ENCODE results near the gene SPATC1L. TPM values are rescaled to one million over a fixed set of nuclear protein-coding genes. Genes with fewer than 3 reads are reported as not detected.

Gene SPATC1L
- polyA plus RNA-seq, 1 experiment: 8.4 TPM

- Histone ChIP-seq H3K27me3 (ENCODE audit: control insufficient read depth, insufficient read depth, low read length) (no peaks in the 10 kb centered on the region), H3K4me3 (ENCODE audit: low read depth, low read length) (no peak overlapping the region), H3K36me3 (ENCODE audit: control insufficient read depth, insufficient read depth, low read length) (no peaks in the 10 kb centered on the region; the same call in 1 of the 2 replicates)
- TF ChIP-seq CTCF (IDR thresholded peaks at IDR 0.05; ENCODE audit: insufficient read depth, low read depth, low read length): no peak
- ChIA-PET CTCF (interaction anchor here (1.5 kb wide), 1 partner anchor 14 kb away, joined by 10 read pairs; no protein-coding TSS in a partner anchor), POLR2A (no interaction called here)
- DNase-seq (ENCODE audit: low read depth): no peak
Measured at GRCh38 chr21:46157987-46158451, 26.2 kb downstream of the SPATC1L start.

DNA sequence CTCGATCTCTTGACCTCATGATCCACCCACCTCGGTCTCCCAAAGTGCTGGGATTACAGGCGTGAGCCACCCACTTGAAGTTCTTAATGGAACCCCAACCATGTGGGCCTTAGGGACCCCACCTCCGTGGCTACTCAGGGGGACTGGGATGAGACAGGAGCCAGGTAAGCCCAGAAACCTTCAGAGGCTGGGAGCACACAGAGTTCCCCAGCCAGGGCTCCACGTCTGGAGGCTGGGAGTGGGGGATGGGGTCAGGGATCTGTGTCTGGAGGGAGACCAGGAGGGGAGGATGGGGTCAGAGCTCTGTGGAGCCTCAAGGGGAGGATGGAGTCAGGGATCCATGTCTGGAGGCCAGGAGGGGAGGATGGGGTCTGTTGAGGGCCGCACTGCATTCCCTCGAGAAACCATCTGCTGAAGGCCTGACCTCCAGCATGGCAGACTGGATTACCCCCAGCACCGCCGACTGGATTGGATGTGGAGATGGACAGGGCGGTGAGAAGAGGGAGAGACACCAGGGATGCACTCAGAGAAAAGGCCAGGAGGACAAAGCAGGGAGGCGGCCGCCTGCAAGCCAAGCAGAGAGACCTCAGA is 26.8 kb downstream of the SPATC1L start:
- ChIA-PET CTCF (no interaction called here), POLR2A (no interaction called here)
- no peak for DNase-seq (ENCODE audit: low read depth)
- no peak for TF ChIP-seq CTCF (IDR thresholded peaks at IDR 0.05; ENCODE audit: insufficient read depth, low read depth, low read length)
- no peaks in the 10 kb centered on the region for H3K27me3 ChIP-seq (ENCODE audit: control insufficient read depth, insufficient read depth, low read length)
- H3K36me3 ChIP-seq (ENCODE audit: control insufficient read depth, insufficient read depth, low read length): no peaks in the 10 kb centered on the region; the same call in 1 of the 2 replicates
- H3K4me3 ChIP-seq (ENCODE audit: low read depth, low read length): no peak overlapping the region

GRCh38 chr21:46156678-46157077 is 27.6 kb downstream of the SPATC1L start:
- Histone ChIP-seq H3K36me3 (ENCODE audit: control insufficient read depth, insufficient read depth, low read length) (no peaks in the 10 kb centered on the region; the same call in 1 of the 2 replicates), H3K27me3 (ENCODE audit: control insufficient read depth, insufficient read depth, low read length) (no peaks in the 10 kb centered on the region), H3K4me3 (ENCODE audit: low read depth, low read length) (no peak overlapping the region)
- ChIA-PET CTCF (no interaction called here), POLR2A (no interaction called here)
- TF ChIP-seq CTCF (IDR thresholded peaks at IDR 0.05; ENCODE audit: insufficient read depth, low read depth, low read length): no peak
- DNase-seq (ENCODE audit: low read depth): no peak

DNA sequence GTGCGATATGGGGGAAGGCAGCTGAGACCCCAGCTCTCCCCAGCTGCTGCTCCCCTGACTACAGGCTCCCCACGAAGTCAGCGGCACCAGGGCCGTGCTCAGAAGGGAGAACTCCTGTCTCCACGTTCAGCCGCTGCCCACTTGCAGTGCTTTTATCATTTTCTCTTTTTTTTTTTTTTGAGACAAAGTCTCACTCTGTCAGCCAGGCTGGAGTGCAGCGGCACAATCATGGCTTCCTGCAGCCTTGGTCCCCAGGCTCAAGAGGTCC is 27.9 kb downstream of the SPATC1L start:
- Histone ChIP-seq H3K4me3 (ENCODE audit: low read depth, low read length) (no peak overlapping the region), H3K36me3 (ENCODE audit: control insufficient read depth, insufficient read depth, low read length) (no peaks in the 10 kb centered on the region; the same call in 1 of the 2 replicates), H3K27me3 (ENCODE audit: control insufficient read depth, insufficient read depth, low read length) (no peaks in the 10 kb centered on the region)
- ChIA-PET POLR2A (no interaction called here), CTCF (no interaction called here)
- no peak for DNase-seq (ENCODE audit: low read depth)
- no peak for TF ChIP-seq CTCF (IDR thresholded peaks at IDR 0.05; ENCODE audit: insufficient read depth, low read depth, low read length)

DNA sequence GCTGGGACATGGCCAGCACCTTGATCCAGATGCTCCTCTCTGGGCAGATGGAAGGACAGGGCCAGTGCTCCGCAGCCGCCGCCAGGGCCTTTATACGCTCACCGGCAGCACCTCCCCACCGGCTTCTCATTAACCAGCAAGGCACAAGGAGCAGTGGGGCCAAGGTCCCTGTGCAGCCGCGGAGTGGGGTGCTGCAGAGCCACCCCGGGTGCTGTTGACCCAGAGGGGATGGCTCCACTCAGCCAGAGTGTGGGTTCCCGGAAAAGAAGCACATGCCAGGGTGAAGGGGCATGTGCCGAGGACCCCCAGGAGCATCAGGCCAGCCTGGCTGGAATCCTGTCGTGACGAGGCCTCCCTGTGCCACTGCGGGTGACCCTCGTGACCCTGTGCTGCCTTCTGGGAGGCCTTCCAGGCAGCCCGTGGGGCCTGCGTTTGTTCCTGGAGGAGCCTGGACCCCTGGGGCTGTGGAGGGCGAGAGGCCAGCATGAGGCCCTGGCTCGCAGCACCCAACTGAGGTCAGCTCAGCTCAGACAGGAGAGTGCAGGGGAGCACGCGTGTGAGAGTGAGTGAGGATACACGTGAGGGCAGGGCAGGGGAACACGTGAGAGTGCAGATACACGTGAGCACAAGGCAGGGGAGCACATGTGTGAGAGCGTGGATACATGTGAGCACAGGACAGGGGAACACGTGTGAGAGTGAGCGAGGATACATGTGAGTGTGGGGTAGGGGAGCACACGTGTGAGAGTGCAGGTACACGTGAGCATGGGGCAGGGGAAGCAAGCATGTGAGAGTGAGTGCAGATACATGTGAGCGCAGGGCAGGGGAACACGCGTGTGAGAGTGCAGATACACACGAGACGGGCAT is 28.5 kb downstream of the SPATC1L start, which contains the start of gene FTCD:
Gene FTCD (minus strand): TSS at position 66 of the 864 bp plus-strand sequence. CDS start 56 bp downstream, at position 10.
- Histone ChIP-seq H3K4me3 (ENCODE audit: low read depth, low read length) (no peak within 1 kb of the TSS), H3K36me3 (ENCODE audit: control insufficient read depth, insufficient read depth, low read length) (no peaks in the 10 kb centered on the region; the same call in 1 of the 2 replicates), H3K27me3 (ENCODE audit: control insufficient read depth, insufficient read depth, low read length) (no peaks in the 10 kb centered on the region)
- CTCF ChIA-PET: interaction anchor here (1.2 kb wide), 1 partner anchor 12 kb away, joined by 3 read pairs; no protein-coding TSS in a partner anchor
- DNase-seq (ENCODE audit: low read depth): no peak
- no peak for TF ChIP-seq CTCF (IDR thresholded peaks at IDR 0.05; ENCODE audit: insufficient read depth, low read depth, low read length)
- POLR2A ChIA-PET: no interaction called here

All from BJ (cell line).